NCI-H446 (cell line): Measurements from ENCODE around the gene GSTO1.
A peak's percentile ranks its signal among the peaks of the same experiment; 100 is the strongest.

Source experiments
- DNase-seq, 2 experiments: peaks; one replicate each; lab custom pipeline; 2025; lab: John Stamatoyannopoulos, UW

The GSTO1 gene

DNA sequence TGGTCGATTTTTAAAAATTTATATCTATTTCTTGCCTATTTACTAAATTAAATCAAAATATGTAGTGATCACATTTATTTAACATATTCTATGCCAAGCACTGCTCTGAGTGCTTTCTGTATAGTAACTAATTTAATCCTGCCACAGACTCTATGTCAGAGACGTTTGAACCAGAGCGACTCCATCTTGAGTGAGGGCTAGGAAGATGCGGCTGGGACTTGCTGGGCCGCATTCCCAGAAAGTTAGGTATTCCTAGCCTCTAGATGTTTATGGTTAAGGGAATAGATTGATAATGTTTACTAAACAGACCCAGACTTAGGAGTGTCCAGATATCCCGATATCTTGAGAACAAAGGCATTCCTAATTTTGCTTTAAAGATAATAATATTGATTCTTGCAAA, 3.2 kb upstream of the GSTO1 start:
- no peak for DNase-seq

DNA sequence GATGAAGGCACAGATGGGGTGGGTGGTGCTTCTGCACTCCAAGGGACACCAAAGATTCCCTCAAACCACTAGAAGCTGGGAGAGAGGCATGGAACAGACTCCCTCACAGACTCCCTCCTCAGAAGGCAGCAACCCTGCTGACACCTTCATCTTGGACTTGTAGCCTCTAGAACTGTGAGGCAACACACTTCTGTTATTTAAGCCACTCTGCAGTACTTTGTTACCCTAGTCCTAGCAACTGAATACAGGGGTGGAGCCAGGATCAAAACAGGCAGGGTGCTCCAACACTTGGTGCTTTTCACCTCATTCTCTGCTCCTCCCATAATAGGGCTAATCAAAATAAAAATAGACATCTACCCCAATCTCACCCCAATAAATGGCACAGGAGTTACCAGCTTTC, 2.3 kb upstream of the GSTO1 start:
- no peak for DNase-seq

DNA sequence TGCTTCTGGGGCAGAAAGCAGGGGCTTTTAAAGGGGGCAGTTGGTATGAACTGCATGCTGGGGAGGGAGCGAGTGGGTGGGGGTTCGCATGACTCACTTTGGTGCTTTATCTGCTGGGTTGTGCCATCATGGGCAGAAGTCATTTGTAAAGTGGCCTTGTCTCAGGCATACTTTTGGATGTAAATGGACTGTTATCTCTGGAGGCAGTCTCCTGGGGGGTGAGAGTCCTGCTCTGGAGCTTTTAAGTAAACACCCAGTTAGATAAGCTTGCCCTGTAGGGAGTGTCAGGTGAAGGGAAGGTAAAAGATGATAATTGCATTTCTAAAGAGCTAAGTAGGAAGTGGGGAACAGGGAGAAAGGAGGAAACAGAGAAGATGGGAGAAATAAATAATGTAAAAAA, 1.6 kb upstream of the GSTO1 start:
- DNase-seq = no peak

DNA sequence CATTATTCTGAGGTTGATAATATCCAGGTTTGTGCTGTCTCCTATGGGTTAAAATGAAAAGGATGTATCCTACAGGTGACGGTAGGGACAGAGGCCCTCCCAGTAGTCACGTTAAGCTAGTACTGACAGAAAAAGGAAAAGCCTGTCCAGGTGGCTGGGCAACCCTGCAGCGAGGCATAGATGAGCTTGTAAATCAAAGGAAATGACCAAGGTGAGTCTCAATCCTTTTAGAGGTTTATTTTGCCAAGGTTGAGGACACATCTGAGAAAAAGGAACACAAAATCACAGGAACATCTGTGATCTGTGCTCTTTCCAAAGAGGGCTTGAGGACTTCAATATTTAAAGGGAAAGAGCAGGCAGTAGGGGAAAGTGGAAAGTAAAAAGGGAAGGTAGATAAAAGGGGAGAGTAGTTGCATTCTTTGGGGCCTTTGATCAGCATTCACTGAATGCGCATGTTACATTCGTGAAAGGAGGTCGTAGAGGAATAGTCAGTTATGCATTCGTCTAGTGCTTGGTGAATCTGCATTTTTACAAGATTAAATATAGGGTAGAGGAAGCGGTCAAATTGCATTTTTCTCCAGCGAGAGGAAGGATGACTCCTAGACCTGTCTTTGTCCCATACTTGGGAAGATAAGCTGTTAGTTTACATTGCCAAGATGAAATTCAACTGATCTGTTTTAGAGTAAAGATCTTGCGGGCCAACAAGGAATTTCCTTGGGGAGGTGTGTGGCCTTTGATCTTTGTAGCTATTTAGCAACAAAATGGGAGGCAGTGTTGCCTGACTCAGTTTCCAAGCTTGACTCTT, 884 bp upstream of the GSTO1 start:
- no peak for DNase-seq

DNA sequence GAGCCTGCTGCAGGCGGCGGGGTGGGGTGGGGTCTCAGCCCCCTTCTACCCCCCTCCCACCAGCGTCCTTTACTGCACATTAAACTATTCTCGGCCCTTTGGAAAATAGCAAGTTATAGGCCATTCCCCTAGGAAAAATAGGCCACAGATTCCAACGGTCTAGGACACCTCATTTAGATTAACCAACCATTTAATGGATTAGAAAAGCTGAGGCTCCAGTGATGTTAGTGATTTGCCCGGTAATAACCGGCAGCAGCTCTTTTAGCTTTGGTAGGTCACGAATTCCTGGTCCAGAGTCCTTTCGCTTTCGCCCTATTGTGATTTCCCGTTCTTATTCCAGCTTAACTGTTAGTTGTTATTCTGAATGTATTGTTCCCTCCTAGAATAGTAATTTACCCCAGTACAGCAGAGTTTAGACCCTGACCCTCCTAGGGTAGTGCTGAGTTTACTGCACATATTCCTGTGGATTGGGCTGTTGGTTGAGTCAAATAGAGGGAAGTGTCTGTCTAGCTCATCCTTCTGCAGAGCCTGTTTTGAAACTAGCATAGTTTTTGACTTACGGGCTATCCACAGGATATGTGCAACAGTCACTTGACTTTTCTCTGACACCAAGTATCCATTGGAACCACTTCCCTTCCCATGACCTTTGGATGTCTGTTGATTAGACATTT, 754 bp downstream of the GSTO1 start:
- DNase-seq = no peak

DNA sequence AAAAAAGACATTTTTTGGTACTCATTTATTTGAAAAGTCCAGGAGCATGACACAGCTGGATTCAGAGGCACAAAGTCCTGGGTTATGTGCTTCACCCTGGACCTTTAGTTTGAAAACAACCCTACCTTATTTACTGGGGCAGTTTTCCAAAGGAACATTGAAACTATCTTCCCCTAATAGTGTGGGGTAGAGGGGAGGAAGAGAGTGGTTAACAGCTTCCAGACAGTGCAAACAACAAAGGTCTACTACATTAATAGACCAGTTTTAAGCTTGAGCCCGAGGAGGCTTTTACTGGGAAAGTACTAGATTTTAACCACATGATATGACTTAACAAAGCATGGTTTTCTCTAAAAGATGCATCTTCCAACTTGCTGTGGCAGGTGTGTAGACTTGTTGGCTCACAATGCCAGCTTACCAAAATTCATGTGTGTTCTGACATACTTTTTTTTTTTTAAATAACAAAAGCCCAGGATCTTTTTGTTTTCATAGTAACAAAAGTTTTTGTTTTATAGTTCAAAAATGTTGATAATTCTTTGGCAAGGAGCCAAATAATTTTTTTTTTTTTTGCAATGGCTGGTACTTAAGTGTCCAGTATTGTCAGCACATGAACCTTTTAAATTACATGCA, 1.8 kb downstream of the GSTO1 start:
- DNase-seq = no peak

DNA sequence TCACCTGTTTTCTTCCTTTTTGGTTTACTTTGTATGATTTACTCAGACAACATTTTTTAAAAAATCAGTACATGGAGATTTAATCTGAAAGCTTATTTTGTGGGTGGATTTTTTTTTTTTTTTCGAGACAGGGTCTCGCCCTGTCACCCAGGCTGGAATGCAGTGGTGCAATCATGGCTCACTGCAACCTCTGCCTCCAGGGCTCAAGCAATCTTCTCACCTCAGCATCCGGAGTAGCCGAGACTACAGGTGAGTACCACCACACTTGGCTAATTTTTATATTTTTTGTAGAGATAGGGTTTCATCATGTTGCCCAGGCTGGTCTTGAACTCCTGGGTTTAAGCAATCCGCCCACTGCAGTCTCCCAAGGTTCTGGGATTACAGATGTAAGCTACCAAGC, 2.5 kb downstream of the GSTO1 start:
- no peak for DNase-seq

DNA sequence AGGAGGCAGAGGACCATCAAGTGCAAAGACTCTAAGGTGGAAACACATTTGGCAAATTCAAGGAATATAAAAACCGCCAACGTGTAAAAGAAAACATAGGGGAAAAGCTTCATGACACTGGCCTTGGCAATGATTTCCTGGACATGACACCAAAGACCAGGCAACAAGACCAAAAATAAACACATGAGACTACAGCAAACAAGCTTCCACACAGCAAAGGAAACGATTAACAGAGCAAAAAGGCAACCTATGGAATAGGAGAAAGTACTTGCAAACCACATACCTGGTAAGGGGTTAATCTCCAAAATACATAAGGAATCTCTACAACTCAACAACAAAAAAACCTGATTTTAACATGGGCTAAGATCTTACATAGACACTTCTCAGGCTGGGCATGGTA, 3.5 kb downstream of the GSTO1 start:
- no peak for DNase-seq

DNA sequence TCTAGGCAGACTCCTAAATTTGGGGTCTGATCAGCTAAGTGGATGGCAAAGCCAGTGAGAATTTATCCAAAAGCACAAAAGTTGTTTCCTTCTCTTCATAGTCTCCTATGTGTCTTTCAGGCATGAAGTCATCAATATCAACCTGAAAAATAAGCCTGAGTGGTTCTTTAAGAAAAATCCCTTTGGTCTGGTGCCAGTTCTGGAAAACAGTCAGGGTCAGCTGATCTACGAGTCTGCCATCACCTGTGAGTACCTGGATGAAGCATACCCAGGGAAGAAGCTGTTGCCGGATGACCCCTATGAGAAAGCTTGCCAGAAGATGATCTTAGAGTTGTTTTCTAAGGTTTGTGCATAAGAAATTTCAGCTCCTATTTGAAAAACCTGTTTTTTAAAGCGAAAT, 4.8 kb downstream of the GSTO1 start:
- DNase-seq = no peak

DNA sequence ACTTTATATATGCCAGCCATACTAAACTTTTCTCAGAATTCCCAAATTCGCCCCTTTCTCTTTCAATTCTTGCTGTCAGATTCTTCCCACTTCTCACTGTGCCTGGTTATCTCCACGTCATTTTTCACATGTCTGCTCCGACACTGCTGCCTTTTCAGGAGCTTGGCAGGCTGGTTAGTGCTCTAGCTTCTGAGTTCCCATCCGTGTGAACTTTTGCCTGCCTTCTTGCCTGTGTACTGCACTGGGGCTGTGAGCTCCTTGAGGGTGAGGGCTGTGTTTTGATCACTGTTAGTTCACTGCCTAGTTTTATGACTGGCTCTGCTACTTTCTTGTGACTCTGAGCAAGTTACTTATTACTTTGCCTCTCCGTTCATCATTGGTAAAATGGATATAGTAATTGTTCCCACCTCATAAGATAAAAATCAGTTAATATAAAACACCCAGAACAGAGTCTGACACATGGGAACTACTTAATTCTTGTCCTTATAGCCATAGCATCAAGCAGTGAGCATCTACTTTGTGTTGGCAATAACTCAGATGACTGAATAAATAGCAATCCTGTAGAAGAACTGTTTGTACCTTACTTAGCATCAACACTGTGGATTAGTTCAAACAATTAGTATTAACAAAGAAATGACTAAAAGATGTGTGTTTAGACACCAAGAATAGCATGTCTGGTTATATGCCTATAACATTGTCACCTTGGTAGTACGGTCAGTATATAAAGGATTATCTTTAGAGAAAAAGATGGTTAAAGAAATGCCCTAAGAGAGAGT, 5.5 kb downstream of the GSTO1 start:
- DNase-seq = no peak

DNA sequence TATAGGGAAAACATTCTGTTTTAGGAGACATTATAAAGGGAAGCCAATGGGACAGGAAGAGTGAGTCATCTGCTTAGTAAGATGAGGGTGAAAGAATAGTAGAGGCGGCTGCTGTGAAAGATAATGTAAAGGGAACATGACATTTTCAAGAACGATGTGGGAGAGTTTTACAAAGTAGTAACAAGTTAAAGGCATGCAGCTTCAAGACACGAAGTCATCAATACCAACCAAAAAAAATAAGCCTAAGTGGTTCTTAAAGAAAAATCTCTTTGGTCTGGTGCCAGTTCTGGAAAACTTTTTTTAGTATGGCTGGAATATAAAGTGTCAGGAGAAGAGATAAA, 6.1 kb downstream of the GSTO1 start:
- no peak for DNase-seq

DNA sequence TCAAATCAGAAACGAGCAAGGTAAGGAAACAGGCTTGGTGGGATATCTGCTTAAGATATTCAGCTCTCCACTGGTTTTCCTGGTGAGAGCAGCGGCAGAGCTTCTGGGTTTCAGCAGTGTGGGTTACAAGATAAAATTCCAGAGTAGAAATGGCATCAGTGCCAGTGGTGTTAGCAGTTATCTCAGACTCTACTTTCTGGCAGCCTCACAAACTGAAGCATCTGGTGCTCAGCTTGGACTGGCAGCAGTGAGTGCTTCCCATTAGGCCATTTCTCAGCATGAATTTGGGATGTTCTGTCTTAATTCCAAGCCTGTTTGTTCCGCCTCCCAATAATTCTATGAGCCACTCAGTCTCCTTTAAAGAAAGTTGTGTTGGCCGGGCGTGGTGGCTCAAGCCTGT, 7.4 kb downstream of the GSTO1 start:
- DNase-seq = peak; percentile 13 to 56

DNA sequence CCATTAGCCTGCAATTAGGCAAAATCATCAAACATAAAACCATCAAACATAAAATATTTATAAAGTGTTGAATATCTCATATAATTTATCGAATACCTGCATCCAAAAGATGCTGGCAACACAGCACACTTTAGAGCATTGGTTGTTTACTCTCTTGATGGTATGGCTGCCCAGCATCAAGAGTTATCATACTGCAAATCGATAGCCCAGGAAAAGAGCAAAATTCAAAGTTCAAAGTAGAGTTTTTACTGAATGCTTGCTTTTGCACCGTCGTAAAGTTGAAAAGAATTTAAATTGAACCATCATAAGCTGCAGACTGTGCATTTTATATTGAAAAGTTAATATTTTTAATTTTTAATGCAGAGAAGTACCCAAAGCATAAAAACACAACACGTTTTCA, 10.1 kb downstream of the GSTO1 start:
- DNase-seq = no peak

DNA sequence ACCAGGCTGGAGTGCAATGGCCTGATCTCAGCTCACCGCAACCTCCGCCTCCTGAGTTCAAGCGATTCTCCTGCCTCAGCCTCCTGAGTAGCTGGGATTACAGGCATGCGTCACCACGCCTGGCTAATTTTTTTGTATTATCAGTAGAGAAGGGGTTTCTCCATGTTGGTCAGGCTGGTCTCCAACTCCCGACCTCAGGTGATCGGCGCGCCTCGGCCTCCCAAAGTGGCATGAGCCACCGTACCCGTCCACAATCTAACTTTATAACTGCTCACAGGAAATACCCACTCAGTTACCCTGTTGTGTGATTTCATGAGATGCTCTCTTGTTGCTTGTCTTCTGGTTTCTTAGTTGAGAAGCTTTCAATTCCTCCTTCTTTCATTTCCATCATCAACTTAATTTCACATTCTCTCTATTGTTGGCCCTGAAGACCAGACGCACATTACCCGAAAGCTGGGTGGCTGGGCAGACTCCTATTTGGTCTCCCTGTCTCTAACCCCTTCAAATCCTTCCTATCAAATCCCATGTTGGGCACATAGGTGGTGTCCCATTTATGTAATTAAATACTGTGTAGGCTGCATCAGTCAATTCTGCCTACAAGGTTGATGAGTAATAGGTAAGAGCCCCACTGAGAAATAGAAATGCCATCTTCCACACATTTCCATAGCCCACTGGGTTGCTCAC, 13.2 kb downstream of the GSTO1 start:
- DNase-seq = no peak

DNA sequence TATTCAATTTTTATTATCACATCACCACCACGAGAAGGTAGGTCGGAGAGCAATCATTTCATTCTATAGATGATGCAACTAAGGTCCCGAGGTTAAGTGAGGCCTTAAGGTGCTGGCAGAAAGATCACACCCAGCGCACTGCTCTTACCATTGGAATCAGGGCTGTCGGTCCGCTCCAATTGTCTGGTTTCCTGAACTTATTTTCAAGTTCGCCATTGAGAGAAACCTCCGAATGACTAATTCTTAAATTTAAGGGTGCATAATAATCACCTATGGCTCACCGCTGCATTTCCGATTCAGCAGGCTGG, 13.7 kb downstream of the GSTO1 start:
- no peak for DNase-seq

DNA sequence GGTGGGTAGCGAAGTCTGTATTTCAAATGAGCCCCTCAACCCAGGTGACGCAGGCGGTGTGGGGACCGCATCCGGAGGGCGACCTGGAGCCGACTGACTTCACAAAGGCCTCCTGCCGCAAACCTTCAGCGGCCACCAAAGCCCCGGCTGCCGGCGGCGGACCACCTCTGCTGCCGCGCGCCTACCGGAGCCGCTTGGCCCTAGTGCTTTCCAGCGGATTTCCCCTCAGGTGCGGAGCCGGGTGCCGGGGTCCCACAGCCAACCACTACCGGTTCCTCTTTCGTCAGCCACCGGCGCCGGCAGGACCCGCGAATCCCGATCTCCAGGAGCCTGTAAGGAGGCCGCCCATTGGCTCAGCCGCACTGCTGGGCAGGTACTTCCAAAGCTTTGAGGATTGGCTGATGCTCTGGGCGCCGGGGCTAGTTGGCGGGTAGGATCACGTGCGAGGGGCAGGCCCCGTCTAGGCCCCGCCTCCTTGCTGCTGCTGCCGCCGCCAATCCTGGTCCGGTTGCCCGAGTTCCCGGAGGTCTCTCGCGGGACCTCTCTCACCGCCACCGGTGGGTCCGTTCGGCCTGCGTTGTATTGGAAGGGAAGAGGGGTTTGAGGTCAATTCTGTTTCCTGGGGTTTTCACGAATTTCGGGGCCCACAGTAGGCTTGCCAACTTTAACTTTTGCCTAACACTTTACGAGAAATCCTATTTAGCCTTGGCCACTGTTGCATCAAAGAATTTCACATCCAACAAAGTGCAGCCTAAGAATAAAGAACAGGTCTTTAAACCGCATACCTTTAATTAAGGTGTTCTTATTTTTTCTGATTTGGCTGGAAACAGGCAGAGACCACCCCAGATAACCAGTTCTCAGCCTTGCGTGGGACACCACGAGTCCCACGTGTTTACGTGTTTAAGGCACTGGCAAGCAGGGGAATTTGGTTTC, 14.3 kb downstream of the GSTO1 start, which contains the start of gene GSTO2:
GSTO2 (plus strand) TSS at position 472 of the 933 bp plus-strand sequence. CDS start 5,732 bp downstream, outside the sequence.
- DNase-seq = peak; percentile 88 to 95

DNA sequence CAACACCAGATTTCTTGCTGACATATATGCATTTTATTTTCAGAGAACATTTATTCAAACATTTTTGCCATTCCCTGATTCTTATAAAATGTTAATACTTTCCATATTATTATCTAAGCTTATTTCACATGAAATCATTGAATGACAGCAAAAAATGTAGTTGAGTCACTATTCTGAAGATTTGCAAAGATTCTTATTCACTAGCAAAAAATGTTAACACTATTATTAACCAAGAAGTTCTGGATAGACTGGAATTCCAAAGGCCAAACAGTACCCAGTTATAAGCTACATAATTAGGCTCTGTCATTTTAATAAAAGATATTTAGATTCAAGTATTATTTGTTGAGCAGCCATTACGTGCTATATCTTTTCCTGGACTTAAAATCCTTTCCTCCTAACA, 18.6 kb downstream of the GSTO1 start:
- DNase-seq = no peak

DNA sequence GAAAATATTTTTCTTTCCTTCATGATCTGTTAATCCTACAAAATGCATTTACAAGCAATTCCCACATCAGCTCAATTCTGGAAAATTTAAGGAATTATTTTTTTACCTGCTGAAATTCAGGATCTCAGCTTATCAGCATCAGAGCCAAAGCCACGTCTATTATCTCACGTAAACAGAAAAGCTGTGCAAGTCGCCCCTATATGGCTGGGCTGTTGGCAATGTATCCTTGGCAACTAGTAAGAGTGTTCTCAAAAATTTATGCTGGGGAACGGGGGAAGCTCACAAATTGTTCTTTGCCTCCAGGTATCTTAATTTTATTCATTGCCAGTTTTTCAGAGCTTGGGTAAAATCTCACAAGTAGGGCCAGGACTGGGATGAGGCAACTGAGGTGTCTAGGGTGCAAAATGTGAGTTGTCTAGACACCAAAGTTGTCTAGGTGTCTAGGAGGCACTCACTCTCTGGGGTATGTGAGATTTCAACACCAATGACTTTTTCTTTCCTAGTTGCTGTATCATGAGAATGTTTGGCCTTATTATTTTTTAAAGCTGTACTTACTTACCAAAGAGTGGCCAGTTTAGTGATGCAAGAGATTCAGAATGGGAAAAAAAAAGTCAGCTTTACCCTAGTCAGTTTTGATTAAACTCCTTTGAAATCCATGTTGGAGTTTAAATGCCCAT, 19.3 kb downstream of the GSTO1 start:
- DNase-seq = no peak

DNA sequence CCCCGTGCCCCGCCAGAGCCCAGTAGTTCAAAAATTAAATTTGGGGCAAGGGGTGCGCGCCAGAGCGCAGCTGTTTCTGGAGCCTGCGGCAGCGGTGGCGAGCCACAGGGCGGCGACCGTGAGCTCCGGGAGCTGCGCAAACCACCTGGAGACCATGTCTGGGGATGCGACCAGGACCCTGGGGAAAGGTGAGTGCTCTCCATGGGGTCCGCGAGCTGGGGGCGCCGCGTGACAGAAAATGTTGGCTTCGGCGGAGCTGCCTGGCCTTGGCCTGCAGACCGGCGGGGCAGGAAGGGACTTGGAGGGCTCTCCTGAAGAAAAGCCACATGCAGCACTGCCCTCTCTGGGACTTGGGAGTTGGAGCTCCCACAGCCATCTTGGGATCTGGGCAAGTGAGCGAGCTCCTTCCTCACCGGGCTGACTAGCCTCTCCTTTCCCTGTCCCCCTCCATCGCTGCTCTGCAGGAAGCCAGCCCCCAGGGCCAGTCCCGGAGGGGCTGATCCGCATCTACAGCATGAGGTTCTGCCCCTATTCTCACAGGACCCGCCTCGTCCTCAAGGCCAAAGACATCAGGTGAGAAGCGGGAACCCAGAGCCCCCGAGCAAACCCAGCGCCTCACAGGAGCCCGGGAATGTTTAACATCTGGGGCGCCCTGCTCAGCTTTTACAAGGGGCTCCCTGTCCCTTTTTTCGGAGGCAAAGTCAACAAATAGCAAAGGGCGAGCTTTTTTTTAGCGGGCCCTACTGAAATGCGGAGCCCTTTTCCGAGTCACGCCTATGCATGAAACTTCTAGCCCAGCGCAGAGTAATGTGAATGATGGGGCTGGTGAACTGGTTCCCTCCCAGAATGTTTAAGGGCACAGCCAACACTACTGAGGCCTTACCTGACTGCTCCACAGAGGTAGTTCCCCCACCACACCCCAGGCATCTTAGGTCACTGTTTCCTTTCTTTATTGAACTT, 20.4 kb downstream of the GSTO1 start:
- DNase-seq = no peak
